ENCODE data around the gene DISC1.

Gene DISC1

GRCh38 chr1:231670755-231671154, 44.2 kb downstream of the DISC1 start:
- DNase-seq (ENCODE audit: low spot score), result no peak

GRCh38 chr1:231674575-231674974, 48.0 kb downstream of the DISC1 start:
- DNase-seq (ENCODE audit: low spot score), result no peak

DNA sequence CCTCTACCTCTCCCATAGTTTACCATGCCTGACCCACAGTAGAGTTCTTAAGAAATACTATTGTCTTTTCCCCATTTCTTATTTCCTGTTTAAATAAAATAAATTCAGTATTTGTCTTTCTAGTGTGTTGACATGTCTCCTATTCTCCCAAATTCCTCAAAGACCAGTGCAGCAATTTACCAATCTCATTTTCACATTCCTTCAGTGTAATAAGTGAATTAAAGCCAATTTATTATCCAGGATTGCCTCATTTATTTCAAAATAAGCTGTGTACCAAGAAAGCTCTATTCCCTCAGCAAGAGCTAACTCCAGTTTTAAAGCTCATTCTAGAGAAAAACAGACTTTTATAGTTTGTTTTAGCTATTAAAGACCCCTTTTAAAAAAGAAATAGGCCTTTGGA, 49.9 kb downstream of the DISC1 start:
- DNase-seq (ENCODE audit: low spot score), result no peak

- no peak for DNase-seq (ENCODE audit: low spot score)
Measured at GRCh38 chr1:231677442-231677841, 50.9 kb downstream of the DISC1 start.

DNA sequence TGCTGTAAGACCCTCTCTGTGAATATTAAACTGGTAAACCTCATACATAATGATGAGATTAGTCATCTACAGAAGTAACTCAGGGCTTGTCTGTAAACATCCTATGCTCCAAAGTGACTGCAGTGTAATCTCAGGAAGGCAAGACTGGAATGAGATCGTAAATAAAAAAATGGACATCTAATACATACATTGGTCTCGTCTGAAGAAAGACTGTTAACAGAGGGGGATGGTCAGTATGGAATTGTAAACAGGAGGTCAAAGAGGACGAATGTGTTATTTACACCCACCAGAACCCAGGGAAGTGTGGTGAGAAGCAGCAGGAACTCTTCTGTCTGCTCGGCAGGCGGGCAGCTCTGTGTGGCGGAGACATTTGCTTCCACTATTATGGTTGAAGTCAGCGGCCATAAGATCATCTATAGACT, 51.4 kb downstream of the DISC1 start:
- DNase-seq (ENCODE audit: low spot score), result no peak

GRCh38 chr1:231679109-231679508, 52.5 kb downstream of the DISC1 start:
- DNase-seq (ENCODE audit: low spot score), result no peak

DNA sequence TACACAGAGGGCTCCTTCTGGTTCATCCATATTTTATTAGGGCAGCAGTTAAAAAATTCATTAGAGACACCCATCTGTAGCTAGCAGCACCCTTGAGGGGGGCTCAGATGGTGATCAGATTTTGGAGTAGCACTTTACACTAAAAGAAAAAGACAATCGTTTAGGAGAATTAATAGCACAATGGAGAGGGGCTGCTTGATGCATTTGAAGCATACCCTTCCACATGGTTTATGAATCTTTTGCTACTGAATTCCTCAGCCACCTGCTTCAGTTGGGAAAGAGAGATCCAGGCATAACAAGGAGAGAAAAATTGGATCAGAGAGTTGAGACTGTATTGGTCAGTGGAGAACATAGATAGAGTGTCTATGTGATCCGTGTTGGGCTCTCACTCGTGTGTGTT, 54.4 kb downstream of the DISC1 start:
- DNase-seq (ENCODE audit: low spot score), result no peak

DNA sequence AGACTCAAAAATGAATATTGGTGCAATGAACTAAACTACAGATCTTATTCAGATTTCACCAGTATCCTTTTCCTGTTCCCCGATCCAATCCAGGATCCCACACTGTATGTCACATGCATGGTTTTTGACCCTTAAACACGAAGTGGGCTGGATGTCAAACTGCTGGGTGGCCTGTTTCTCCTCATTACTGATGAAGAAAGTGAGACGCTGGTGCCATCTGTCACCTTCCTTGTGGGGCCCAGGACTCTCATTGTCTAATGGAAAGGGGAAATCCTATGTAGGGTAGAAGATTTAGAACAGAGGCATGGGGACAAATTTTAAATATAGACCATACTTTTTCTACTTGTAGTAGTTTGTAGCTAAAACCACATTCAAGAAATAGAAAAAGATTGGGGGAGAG, 56.2 kb downstream of the DISC1 start:
- no peak for DNase-seq (ENCODE audit: low spot score)

- DNase-seq (ENCODE audit: low spot score), result no peak
Measured at GRCh38 chr1:231683439-231684165, 57.0 kb downstream of the DISC1 start.

DNA sequence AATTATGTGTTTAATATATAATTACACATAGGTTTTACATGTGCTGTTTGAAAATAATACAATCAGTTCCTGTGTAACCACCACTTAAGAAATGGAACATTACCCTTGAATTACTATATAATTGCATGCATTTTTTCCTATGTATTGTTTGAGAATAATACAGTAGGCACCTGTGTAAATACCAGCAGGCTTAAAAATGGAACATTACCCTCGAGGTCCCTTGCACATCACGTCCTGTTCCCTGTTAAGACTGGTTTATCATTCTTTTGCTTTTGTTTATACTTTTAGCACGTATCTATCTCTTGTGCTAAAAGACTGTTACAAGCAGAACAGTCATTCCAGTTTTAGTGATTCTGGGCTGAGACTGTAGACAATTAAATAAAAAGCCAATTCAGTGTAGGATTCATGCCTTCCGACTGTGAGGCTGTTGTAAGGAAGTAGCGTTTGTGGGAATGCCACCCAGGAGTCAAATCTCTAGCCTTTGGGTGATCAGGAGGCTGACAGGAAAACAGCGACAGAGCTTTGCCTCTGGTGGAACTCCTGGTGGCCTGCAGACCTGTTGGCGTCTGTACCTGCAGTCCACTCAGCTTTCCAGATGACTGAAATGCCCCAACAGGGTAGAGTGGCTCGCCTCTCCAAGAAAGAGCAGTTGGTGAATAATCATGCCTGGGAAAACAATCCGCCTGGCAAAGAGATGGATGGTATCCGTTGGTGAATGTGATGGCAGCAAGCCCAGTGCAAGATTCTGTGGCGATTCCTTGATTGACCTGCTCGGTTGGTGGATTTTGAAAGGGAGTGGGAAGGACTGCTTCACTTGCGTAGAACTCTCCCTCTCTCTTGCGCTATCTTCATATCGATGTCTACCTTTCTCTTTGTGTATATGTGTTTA, 58.0 kb downstream of the DISC1 start:
- DNase-seq (ENCODE audit: low spot score), result no peak

DNA sequence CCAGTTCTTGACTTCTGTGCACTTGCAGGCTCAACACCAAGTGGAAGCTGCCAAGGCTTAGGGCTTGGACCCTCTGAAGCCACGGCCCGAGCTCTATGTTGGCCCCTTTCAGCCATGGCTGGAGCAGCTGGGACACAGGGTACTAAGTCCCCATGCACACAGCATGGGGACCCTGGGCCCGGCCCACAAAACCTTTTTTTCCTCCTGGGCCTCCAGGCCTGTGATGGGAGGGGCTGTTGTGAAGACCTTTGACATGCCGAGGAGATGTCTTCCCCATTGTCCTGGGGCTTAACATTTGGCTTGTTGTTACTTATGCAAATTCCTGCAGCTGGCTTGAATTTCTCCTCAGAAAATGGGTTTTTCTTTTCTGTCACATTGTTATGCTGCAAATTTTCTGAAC, 59.8 kb downstream of the DISC1 start:
- DNase-seq (ENCODE audit: low spot score), result no peak

DNA sequence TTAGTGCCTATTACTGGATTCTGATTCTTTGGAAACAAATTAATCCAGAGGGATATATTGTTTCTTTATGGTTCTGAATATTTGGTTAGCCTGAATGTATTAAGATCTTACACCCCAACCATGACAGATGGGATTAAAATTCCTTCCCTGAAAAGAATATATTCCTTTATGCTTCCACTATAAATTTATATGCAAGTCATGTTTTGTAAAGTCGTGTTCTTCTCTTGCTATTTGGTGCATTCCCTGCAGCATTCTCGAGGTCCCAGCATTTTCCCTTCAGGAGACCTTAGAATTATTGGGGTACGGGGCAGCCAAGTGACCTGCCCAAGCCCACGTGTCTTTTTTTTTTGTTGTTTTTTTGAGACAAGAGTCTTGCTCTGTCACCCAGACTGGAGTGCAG, 62.4 kb downstream of the DISC1 start:
- no peak for DNase-seq (ENCODE audit: low spot score)

DNA sequence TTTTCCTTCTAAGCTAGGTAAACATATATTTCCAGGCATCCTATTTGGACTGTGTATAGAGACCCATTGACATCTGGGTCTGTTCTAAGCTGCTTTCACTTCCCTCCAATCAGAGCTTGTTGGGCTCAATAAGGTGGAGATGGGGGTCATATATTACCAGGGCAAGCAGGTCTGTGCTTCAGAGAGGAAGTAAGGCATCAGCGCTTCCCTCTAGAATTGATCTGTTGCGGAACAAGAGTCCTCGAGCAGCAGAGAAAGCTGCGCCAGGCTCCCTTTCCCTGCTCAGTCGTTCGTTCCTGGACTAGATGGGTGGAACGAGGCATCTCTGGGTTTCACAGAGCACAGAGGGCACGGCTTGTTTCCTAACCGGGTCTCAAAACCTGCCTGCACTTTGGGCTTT, 63.5 kb downstream of the DISC1 start:
- DNase-seq (ENCODE audit: low spot score), result no peak

- peak; percentile 2 for DNase-seq (ENCODE audit: low spot score)
Measured at GRCh38 chr1:231691618-231692259, 65.1 kb downstream of the DISC1 start.

DNA sequence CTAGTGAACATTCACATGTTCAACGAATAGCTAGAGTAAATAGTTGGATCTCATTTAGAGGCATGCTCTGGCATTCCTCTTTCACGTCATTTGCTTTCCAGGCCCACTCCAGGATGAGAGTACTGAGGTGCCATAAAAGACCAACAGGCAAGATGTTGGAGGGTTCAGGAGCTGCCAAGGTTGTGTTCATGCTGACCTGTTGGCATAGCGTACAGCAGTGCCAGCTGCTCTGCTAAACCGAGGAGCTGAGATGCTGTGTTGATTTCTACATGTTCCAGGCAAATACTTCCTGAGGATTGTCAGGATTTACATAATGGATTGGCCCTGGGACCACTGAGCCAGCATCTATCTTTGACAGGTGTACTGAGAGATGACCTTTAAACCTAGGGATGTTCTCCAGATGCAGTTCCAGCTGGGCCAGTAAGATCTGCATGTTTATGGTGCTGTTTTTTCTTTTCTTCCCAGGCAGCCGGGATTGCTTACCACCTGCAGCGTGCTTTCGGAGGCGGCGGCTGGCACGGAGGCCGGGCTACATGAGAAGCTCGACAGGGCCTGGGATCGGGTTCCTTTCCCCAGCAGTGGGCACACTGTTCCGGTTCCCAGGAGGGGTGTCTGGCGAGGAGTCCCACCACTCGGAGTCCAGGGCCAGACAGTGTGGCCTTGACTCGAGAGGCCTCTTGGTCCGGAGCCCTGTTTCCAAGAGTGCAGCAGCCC, 66.9 kb downstream of the DISC1 start:
- no peak for DNase-seq (ENCODE audit: low spot score)

GRCh38 chr1:231694075-231694431, 67.5 kb downstream of the DISC1 start:
- no peak for DNase-seq (ENCODE audit: low spot score)

GRCh38 chr1:231694465-231695077, 68.0 kb downstream of the DISC1 start:
- no peak for DNase-seq (ENCODE audit: low spot score)

DNA sequence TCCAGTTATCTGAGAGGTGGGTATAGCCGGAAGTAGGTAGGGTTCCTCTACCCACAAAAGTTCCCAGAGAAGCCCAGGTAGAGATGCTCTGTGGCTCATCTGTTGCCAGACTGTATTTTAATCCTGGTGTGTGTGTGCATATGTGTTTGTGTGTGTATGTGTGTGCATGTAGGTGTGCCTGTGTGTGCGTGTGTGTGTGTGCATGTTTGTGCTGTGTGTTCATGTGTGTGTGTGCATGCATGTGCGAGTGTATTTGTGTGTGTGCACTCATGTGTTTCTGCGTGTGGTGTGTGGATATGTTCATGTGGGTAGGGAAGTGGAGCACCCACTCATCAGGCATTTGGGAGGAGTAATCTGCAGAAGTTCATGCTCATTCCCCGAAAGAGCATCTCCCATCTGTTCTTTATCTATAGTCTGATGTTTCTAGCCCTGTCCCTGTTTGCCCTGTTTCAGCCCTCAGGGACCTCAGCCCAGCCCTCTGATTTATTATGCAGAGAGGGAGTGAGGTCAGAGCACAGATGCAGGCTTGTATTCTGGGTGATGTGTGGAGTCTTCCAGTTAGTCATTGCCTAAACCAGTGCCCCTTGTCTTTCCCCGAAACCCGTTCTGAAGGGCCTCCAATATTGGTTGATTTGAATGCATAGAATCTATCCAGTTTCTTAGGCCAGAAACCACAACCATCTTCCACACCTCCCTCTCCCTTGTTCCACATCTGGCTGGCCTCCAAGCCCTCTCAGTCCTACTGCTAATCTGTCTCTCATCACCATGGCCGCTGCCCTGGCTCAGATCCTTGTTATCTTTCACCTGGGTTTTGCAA, 69.1 kb downstream of the DISC1 start:
- DNase-seq (ENCODE audit: low spot score), result no peak

DNA sequence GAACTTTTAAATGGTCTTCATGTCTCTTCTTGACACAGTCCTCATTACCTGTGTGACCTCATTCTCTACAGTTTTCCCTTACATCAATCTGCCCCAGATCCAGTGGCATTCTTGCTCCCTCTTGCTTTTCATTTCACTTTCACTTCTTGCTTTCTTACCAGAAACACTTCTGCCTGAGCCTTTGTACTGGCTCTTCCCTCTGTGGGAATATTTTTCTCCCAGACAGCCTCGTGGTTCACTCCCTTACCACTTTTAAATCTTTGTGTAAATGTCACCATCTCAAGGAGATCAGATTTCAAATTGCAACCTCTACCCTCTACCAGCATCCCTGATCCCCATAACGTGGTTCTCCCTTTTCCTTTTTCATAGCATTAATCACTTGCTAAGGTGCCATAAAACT, 73.2 kb downstream of the DISC1 start:
- DNase-seq (ENCODE audit: low spot score), result no peak

DNA sequence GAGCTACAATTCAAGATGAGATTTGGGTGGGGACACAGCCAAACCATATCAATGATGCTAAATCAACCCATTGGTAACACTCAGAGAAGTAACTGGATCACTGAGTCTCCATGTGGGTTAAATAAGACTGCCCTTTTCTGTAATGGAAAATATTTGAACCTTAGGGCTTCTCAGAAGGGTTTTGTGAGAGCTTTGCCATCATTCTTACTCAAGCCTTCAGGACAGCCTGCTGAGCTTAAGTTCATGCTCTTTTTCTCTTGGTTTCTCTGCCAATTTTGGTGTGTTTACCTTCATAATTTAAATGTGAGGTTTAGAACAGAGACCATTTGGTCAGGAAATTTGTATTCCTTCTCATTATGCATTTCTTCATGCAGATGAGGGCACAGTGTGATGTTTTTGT, 74.7 kb downstream of the DISC1 start:
- DNase-seq (ENCODE audit: low spot score), result no peak

DNA sequence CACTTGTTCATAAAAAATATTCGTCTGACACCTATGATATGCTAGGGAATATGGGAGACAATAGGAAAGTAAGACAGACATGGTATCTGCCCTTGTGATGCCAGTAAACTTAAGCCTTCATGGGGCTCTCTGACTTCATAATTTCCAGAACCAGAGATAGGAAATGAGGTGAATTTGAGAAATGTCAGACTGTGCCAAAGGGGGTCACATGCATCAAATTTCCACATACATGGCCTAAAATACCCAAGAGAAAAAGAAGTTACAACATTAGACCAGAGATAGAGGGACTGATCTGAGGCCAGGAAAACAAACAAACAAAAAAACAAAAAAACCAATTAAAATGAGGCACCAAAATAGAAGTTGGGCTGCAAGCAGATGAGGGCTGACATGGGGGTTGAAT, 75.7 kb downstream of the DISC1 start:
- no peak for DNase-seq (ENCODE audit: low spot score)
